Upper lobe of left lung (tissue), 4 donors: ENCODE results near the gene TEX13B.

ENCODE experiments used
- CTCF ChIP-seq, 6 experiments: fragments of 450-650 bp in 4 of 6; fragments of 200-600 bp in 2 of 6; sonication (generic) in 2 of 6; IDR thresholded peaks; one replicate each; pipeline ENCODE4 v1.5.1; 2016 to 2019; ENCODE audit warnings: antibody characterized with exemption in 6 of 6
- POLR2A ChIP-seq, 4 donors: fragments of 450-650 bp; IDR thresholded peaks; one replicate each; pipeline ENCODE4 v1.5.1; 2016 to 2017; ENCODE audit warnings: antibody characterized with exemption in 4 of 4, mild to moderate bottlenecking in 2 of 4
- POLR2AphosphoS5 ChIP-seq, 2 donors: sonication (generic); formaldehyde crosslinking; IDR thresholded peaks; one replicate each; pipeline ENCODE4 v1.5.1; 2017; ENCODE audit warnings: antibody characterized with exemption in 2 of 2

- TF ChIP-seq CTCF (IDR thresholded peaks at IDR 0.05): no peak
- no peak for TF ChIP-seq POLR2AphosphoS5 (IDR thresholded peaks at IDR 0.05)
- TF ChIP-seq POLR2A (IDR thresholded peaks at IDR 0.05): no peak
These were observed 36.6 kb upstream of the TEX13B start for GRCh38 chrX:108018656-108019381.
